Pancreas (tissue), 10 donors: ENCODE results near the gene THSD4. TPM values are rescaled to one million over a fixed set of nuclear protein-coding genes. Genes with fewer than 3 reads are reported as not detected.

Source experiments
- ATAC-seq, 4 donors: fragments of 200-7000 bp; cut with Tn5 transposase; one replicate each; pipeline versions ENCODE4 v1.8.0 to v1.9.1; 2020; ENCODE audit warnings: mild to moderate bottlenecking in 4 of 4, moderate library complexity in 4 of 4
- DNase-seq, 6 donors: peaks; one replicate each; pipeline ENCODE4 v3.0.0-alpha.2; 2020
- FAIRE-seq: peaks from 2 replicates; lab custom pipeline; 2012; peaks lifted over from hg19 to GRCh38; lab: Jason Lieb, UNC
- H3K27ac ChIP-seq, 4 donors: fragments of 200-600 bp; sonication (generic); 1 replicate in 3 of 4; 2 replicates in 1 of 4; pipeline versions ENCODE4 v1.5.0 to v1.8.0; 2020
- H3K27me3 ChIP-seq, 4 donors: fragments of 200-600 bp; one replicate each; pipeline ENCODE4 v1.8.0; 2021
- H3K36me3 ChIP-seq, 3 donors: fragments of 200-600 bp; sonication (generic) in 1 of 3; one replicate each; pipeline versions ENCODE4 v1.5.0 to v1.8.0; 2020 to 2021
- H3K4me1 ChIP-seq, 3 donors: fragments of 200-600 bp; one replicate each; pipeline ENCODE4 v1.8.0; 2021
- H3K4me3 ChIP-seq, 4 donors: fragments of 200-600 bp; sonication (generic) in 2 of 4; one replicate each; pipeline versions ENCODE4 v1.5.0 to v1.8.0; 2020 to 2021
- H3K9me3 ChIP-seq, 4 donors: fragments of 200-600 bp; one replicate each; pipeline ENCODE4 v1.8.0; 2021
- WGBS, 2 donors: extraction: QIAGEN DNeasy Blood & Tissue Kit; methylation state at CpG; one replicate each; pipeline ENCODE4 v1.1.7; 2013; 5-methylcytosine and 5-hydroxymethylcytosine counted together
- intact Hi-C, 3 donors: fragments of 100-400 bp; cut with DNase I; formaldehyde crosslinking; loops; one replicate each; pipeline versions ENCODE4 v1.11.1 to v1.14.2; 2022
- polyA plus RNA-seq, 2 donors: library from polyadenylated mRNA; stranded (reverse); fragments of 200-250 nt; gene quantifications; one replicate each; pipeline ENCODE4 v1.2.3, GENCODE V29; 2013
- total RNA-seq, 6 donors: library from RNA; stranded (reverse); fragmentation: NEBNext Ultra II Directional in 4 of 6; extraction: Animal tissue kit (Norgen Biotek cat#: 25700) in 4 of 6; gene quantifications; one replicate each; pipeline versions ENCODE4 v1.2.1 to v1.2.4, GENCODE V29; 2021 to 2023
- TF ChIP-seq, protein P1 (sequence below), 4 donors: fragments of 200-600 bp; sonication (generic) in 3 of 4; IDR thresholded peaks; one replicate each; pipeline versions ENCODE4 v1.5.0 to v1.8.0; 2021; ENCODE audit warnings: antibody characterized with exemption in 4 of 4
- donor health status: healthy with polysubstance abuse.
- donor health status: DM: no; HTN: no; CAD: no; lungs with moderate emphysema.
- donor health status: DM: no; HTN: no; CAD: no.
- donor health status: control.
- donor health status: control.
- donor health status: Bipolar disorder and iron deficiency.
- donor health status: DM: yes; HTN: yes; CAD: no.
- donor health status: DM: no; HTN: no; CAD: no.
- donor health status: DM: no; HTN: no; CAD: no.
- donor health status: DM: yes; HTN: yes; CAD: no.

THSD4 gene
- total and polyA plus RNA-seq, 8 donors = 6.0 to 17.8 (median 13.3) TPM

DNA sequence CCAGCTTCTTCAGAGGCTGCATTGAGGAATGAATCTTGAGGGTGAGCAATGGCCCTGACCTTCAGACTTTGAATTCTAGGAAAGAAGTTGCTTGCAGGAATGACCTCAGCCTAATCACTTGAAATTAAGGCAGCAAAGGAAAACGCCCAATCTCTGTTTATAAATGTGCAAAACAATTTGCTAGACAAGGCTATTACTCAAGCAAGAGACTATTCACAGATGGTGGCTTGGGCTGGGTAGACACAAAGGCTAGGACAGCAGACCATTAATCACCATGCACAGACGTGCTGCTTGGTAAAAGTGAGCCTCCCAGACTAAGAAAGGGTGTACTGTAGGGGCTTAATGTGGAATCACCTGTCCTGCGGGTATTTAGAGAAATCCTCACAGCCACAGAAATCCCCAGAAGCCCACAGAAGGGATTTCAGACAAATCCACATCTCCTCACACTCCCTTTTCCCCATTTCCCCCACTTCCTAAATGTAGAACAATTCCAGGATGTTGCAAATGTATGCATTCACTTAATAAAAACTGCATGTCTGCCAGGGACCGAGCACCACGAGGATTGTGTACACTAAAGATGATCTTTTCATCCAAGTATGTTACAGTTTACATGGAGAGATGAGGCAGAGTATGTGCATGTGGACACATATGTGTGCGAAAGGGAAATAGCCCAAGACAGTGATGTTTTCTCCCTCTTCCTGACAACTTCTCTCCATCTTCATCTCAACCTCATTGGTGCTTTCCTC is 259.5 kb downstream of the THSD4 start:
- TF ChIP-seq, protein P1, sequence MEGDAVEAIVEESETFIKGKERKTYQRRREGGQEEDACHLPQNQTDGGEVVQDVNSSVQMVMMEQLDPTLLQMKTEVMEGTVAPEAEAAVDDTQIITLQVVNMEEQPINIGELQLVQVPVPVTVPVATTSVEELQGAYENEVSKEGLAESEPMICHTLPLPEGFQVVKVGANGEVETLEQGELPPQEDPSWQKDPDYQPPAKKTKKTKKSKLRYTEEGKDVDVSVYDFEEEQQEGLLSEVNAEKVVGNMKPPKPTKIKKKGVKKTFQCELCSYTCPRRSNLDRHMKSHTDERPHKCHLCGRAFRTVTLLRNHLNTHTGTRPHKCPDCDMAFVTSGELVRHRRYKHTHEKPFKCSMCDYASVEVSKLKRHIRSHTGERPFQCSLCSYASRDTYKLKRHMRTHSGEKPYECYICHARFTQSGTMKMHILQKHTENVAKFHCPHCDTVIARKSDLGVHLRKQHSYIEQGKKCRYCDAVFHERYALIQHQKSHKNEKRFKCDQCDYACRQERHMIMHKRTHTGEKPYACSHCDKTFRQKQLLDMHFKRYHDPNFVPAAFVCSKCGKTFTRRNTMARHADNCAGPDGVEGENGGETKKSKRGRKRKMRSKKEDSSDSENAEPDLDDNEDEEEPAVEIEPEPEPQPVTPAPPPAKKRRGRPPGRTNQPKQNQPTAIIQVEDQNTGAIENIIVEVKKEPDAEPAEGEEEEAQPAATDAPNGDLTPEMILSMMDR (IDR thresholded peaks at IDR 0.05) = no peak
- intact Hi-C loops = no loop called here
- Histone ChIP-seq H3K36me3 (no peaks in the 10 kb centered on the region), H3K27me3 (no peaks in the 10 kb centered on the region), H3K4me1 (no peaks in the 10 kb centered on the region), H3K9me3 (no peaks in the 10 kb centered on the region), H3K4me3 (no peak overlapping the region), H3K27ac (no peak overlapping the region)
- WGBS, 2 donors = 53 to 71% methylated on average over 6 of the region's 6 CpGs
- FAIRE-seq (no peak), DNase-seq (no peak), ATAC-seq (no peak)

GRCh38 chr15:71375934-71376333 is 260.7 kb downstream of the THSD4 start:
- Histone ChIP-seq H3K27me3 (no peaks in the 10 kb centered on the region), H3K36me3 (no peaks in the 10 kb centered on the region), H3K4me3 (no peak overlapping the region), H3K9me3 (no peaks in the 10 kb centered on the region), H3K27ac (no peak overlapping the region), H3K4me1 (peaks cover 0 to under 1% (median 0%) of the 10 kb centered on the region in 3 donors)
- TF ChIP-seq, protein P1 (IDR thresholded peaks at IDR 0.05) = no peak
- DNase-seq (no peak), ATAC-seq (no peak), FAIRE-seq (no peak)
- intact Hi-C loops = no loop called here
- 65 to 68% methylated on average over 3 of the region's 3 CpGs for whole genome bisulfite sequencing, 2 donors

DNA sequence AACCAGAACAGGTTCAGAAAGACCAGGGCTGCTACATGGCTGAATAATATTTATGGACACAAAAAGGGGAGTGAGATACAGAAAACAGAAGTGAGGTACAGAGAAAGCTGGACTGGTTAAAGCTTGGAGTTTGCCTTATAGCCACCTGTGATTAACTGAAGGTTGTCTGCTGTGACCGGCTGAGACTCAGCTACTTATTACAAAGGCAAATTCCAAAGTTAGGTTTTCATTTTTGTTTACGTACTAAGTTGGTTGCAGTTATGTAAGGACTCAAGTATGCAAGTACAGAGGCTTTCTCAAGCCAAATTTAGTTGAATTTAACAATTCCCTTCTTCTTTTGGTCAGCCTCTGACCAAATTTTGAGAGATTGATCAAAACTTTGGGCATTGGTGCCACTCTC is 264.6 kb downstream of the THSD4 start:
- no peak for ATAC-seq
- DNase-seq = no peak
- FAIRE-seq = no peak
- WGBS, 2 donors = 78 to 84% methylated on average over 2 of the region's 2 CpGs
- Histone ChIP-seq H3K27me3 (no peaks in the 10 kb centered on the region), H3K4me3 (no peak overlapping the region), H3K4me1 (peaks cover 0 to 6% (median 0%) of the 10 kb centered on the region in 3 donors), H3K27ac (no peak overlapping the region), H3K36me3 (no peaks in the 10 kb centered on the region), H3K9me3 (no peaks in the 10 kb centered on the region)
- intact Hi-C loops = no loop called here
- TF ChIP-seq, protein P1 (IDR thresholded peaks at IDR 0.05) = no peak

DNA sequence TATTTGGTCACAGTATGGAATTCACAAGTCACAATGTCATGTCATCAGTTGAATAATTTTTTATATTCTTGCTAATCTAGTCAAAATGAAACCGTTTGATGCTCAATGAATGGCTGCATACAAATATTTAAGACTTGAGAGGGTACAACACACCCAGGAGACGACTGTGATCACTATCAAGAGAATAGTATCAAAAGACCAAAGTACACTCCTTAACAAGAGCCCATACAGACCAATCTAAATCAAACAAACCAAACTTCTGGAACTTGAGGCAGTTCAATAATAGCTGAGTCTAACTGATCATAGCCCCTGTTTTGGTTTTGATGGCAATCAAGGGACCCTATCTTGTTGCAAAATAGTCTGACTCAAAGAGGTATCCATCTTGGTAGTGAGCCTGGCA is 265.1 kb downstream of the THSD4 start:
- no peak overlapping the region for H3K27ac ChIP-seq
- no peaks in the 10 kb centered on the region for H3K9me3 ChIP-seq
- H3K4me3 ChIP-seq = no peak overlapping the region
- no peak for DNase-seq
- no peak for ATAC-seq
- intact Hi-C loops = no loop called here
- no peaks in the 10 kb centered on the region for H3K36me3 ChIP-seq
- H3K27me3 ChIP-seq = no peaks in the 10 kb centered on the region
- WGBS, 2 donors = 22 to 55% methylated on average over 2 of the region's 2 CpGs
- TF ChIP-seq, protein P1 (IDR thresholded peaks at IDR 0.05) = no peak
- peaks cover 0 to 6% (median 4%) of the 10 kb centered on the region in 3 donors for H3K4me1 ChIP-seq
- FAIRE-seq = no peak

GRCh38 chr15:71384501-71384900 is 269.2 kb downstream of the THSD4 start:
- Histone ChIP-seq H3K36me3 (no peaks in the 10 kb centered on the region), H3K4me3 (no peak overlapping the region), H3K27me3 (no peaks in the 10 kb centered on the region), H3K4me1 (peaks cover 0 to 6% (median 4%) of the 10 kb centered on the region in 3 donors), H3K27ac (no peak overlapping the region), H3K9me3 (no peaks in the 10 kb centered on the region)
- TF ChIP-seq, protein P1 (IDR thresholded peaks at IDR 0.05) = no peak
- ATAC-seq (no peak), FAIRE-seq (no peak), DNase-seq (no peak)
- intact Hi-C loops = no loop called here
- 86 to 94% methylated on average over 3 of the region's 3 CpGs for WGBS, 2 donors
